Measurements from ENCODE around the gene SDK2. TPM values are rescaled to one million over a fixed set of nuclear protein-coding genes. Genes with fewer than 3 reads are reported as not detected.
A peak's percentile ranks its signal among the peaks of the same experiment; 100 is the strongest.

Gene SDK2
- total RNA-seq, 6 experiments from 2014 or later = 0.11 to 0.46 (median 0.25) TPM

DNA sequence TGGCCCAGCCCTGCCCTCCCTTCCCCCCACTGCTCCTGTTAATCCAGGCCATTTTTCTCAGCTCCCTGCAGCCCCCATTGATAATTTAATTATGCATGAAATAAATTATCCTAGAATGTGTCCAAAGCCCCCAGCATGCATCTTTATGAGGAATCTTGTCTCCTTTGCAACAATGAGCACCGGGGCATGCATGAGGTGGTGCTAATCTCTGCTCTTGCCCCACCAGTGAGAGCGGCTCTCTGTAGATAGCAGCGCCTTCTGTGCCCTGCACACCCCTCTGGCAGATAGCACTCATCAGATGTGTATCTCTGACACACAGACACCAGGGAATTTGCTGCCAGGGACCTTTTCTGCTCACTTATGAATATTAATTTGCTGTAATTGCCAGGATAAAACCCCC lies 192.2 kb downstream of the SDK2 start:
- no peaks in the 10 kb centered on the region for H3K9me3 ChIP-seq
- DNase-seq (peak in 1 of 3 donors; percentile 15), ATAC-seq (no peak)
- TF ChIP-seq POLR2A (IDR thresholded peaks at IDR 0.05) = no peak
- H3K27me3 ChIP-seq = no peaks in the 10 kb centered on the region
- intact Hi-C loops (cut with DNase I) = no loop called here
- H3K4me1 ChIP-seq = no peaks in the 10 kb centered on the region
- WGBS (ENCODE audit: insufficient coverage, low coverage, low lambda C conversion rate, missing lambda C conversion rate) = 82% methylated on average over 2 of the region's 3 CpGs
- H3K36me3 ChIP-seq = no peaks in the 10 kb centered on the region
- no peak overlapping the region for H3K27ac ChIP-seq
- no peak overlapping the region for H3K4me3 ChIP-seq

- no peaks in the 10 kb centered on the region for H3K36me3 ChIP-seq
- H3K27me3 ChIP-seq = no peaks in the 10 kb centered on the region
- ATAC-seq (no peak), DNase-seq (peak in 1 of 3 donors; percentile 29)
- WGBS (ENCODE audit: insufficient coverage, low coverage, low lambda C conversion rate, missing lambda C conversion rate) = 67% methylated on average over 18 of the region's 18 CpGs
- no peaks in the 10 kb centered on the region for H3K9me3 ChIP-seq
- H3K27ac ChIP-seq = no peak overlapping the region
- H3K4me1 ChIP-seq = no peaks in the 10 kb centered on the region
- intact Hi-C loops (cut with DNase I) = no loop called here
- TF ChIP-seq, protein P1, sequence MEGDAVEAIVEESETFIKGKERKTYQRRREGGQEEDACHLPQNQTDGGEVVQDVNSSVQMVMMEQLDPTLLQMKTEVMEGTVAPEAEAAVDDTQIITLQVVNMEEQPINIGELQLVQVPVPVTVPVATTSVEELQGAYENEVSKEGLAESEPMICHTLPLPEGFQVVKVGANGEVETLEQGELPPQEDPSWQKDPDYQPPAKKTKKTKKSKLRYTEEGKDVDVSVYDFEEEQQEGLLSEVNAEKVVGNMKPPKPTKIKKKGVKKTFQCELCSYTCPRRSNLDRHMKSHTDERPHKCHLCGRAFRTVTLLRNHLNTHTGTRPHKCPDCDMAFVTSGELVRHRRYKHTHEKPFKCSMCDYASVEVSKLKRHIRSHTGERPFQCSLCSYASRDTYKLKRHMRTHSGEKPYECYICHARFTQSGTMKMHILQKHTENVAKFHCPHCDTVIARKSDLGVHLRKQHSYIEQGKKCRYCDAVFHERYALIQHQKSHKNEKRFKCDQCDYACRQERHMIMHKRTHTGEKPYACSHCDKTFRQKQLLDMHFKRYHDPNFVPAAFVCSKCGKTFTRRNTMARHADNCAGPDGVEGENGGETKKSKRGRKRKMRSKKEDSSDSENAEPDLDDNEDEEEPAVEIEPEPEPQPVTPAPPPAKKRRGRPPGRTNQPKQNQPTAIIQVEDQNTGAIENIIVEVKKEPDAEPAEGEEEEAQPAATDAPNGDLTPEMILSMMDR (IDR thresholded peaks at IDR 0.05) = no peak
- TF ChIP-seq POLR2A (IDR thresholded peaks at IDR 0.05) = no peak
- no peak overlapping the region for H3K4me3 ChIP-seq
Observed at GRCh38 chr17:73447319-73447718, 196.9 kb downstream of the SDK2 start.

GRCh38 chr17:73446617-73447016 lies 197.6 kb downstream of the SDK2 start:
- no peak overlapping the region for H3K4me3 ChIP-seq
- no peaks in the 10 kb centered on the region for H3K27me3 ChIP-seq
- no peak for TF ChIP-seq POLR2A (IDR thresholded peaks at IDR 0.05)
- H3K27ac ChIP-seq = no peak overlapping the region
- H3K36me3 ChIP-seq = no peaks in the 10 kb centered on the region
- WGBS (ENCODE audit: insufficient coverage, low coverage, low lambda C conversion rate, missing lambda C conversion rate) = 67% methylated on average over 2 of the region's 9 CpGs
- DNase-seq (peak in 1 of 3 donors; percentile 15), ATAC-seq (no peak)
- H3K4me1 ChIP-seq = no peaks in the 10 kb centered on the region
- H3K9me3 ChIP-seq = no peaks in the 10 kb centered on the region
- intact Hi-C loops (cut with DNase I) = no loop called here

DNA sequence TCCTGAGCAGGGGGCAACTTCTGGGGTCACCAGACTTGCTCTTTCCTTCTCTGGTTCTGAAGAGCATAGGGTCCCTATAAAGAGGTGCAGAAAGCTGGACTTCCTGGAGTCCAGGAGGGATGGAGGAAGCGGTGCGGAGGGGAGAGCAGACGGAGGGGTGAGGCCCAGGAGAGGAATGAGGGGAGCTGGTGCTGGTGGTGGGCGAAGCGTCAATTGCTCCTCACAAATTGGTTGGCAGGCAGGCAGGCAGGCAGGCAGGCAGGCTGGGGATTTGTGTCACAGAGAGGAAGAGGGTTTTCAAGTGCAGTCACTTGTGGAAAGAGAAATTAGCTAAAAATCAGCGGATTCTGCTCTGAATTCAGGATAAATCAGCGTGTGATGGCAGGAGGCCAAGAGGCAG lies 198.8 kb downstream of the SDK2 start:
- peak in 1 of 3 donors; percentile 39 for DNase-seq
- Histone ChIP-seq H3K27me3 (no peaks in the 10 kb centered on the region), H3K4me3 (no peak overlapping the region), H3K36me3 (no peaks in the 10 kb centered on the region), H3K9me3 (no peaks in the 10 kb centered on the region), H3K4me1 (no peaks in the 10 kb centered on the region), H3K27ac (no peak overlapping the region)
- intact Hi-C loops (cut with DNase I) = no loop called here
- TF ChIP-seq, protein P1 (IDR thresholded peaks at IDR 0.05) = no peak
- TF ChIP-seq POLR2A (IDR thresholded peaks at IDR 0.05) = no peak
- no peak for ATAC-seq
- 69% methylated on average over 7 of the region's 7 CpGs for WGBS (ENCODE audit: insufficient coverage, low coverage, low lambda C conversion rate, missing lambda C conversion rate)

DNA sequence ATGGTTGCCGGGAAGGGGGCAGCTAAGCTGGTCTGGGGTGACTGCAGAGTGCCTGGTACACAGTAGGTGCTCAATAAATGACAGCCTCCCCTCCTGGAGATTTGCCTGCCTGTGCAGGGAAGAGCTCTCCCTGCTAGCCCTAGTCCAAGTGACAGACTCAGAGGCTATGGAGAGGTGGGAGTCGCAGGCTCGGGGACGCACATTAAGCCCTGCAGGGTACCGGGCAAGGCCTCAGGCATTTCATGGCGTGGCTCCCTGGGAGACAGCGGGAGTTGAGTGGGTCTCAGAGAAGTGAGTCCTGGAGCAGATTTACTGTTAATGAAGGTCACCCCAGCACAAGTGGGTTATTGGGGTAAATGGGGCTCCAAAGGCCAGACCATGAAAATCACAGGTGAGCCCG lies 200.2 kb downstream of the SDK2 start:
- TF ChIP-seq, protein P1 (IDR thresholded peaks at IDR 0.05) = no peak
- no peak for TF ChIP-seq POLR2A (IDR thresholded peaks at IDR 0.05)
- Histone ChIP-seq H3K4me3 (no peak overlapping the region), H3K36me3 (no peaks in the 10 kb centered on the region), H3K27me3 (no peaks in the 10 kb centered on the region), H3K27ac (no peak overlapping the region), H3K9me3 (no peaks in the 10 kb centered on the region), H3K4me1 (no peaks in the 10 kb centered on the region)
- ATAC-seq (no peak), DNase-seq (peak in 1 of 3 donors; percentile 15)
- 75% methylated on average over 8 of the region's 8 CpGs for WGBS (ENCODE audit: insufficient coverage, low coverage, low lambda C conversion rate, missing lambda C conversion rate)
- intact Hi-C loops (cut with DNase I) = no loop called here

GRCh38 chr17:73439597-73439996 lies 204.6 kb downstream of the SDK2 start:
- TF ChIP-seq, protein P1 (IDR thresholded peaks at IDR 0.05) = no peak
- no peak for TF ChIP-seq POLR2A (IDR thresholded peaks at IDR 0.05)
- ATAC-seq = no peak
- H3K27ac ChIP-seq = no peak overlapping the region
- H3K4me1 ChIP-seq = no peaks in the 10 kb centered on the region
- no peaks in the 10 kb centered on the region for H3K27me3 ChIP-seq
- WGBS (ENCODE audit: insufficient coverage, low coverage, low lambda C conversion rate, missing lambda C conversion rate) = 61% methylated on average over 3 of the region's 7 CpGs
- intact Hi-C loops (cut with DNase I) = loop anchor here (10.0 kb wide), 4 partner anchors 275 to 735 kb away; no protein-coding TSS in a partner anchor
- no peaks in the 10 kb centered on the region for H3K36me3 ChIP-seq
- DNase-seq = no peak
- H3K9me3 ChIP-seq = no peaks in the 10 kb centered on the region
- no peak overlapping the region for H3K4me3 ChIP-seq

All from right lobe of liver (tissue), 6 donors.